ENCODE measurements around the gene SALL2.
"Not testable (repeated sequence)": the region's sequence is repeated elsewhere in the genome, so short reads cannot be mapped to it uniquely, and the experiment has no call there.

Gene SALL2
- 0.39 to 4.6 reads per million in 2 experiments for total RNA-seq

DNA sequence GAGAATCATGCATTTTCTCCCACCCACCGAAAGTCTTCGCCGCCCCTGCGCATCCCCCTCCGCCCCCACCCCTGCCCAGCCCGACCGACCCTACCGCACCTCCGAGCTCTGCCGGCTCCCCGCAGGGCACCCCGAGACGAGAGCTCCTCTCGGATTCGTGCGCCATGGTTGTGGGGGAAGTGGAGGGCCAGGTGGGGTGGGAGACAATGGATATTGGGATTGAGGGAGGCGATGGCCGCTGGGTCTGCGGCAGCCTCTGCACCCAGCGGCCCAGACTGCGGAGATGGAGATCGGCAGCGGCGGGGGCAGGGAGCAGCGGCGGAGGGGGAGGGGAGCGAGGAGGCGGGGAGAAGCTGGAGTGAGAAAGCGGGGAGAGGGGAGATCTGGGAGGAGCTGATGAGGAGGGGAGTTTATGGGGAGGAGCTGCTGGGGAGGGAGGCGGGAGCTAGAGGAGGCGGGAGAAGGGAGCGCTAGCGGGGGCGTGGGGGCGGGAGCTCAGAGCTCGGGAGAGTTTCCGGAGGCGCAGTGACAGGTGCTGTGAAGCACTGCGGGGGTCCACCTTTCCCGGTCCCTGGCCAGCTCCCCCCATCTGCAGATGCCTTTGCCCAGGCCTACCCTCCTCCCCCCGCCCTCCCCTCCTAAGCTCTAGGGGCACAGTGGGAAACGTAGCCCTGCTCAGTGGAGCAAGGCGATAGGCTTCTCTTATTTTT, at the start of gene SALL2:
Gene SALL2, minus strand, starts transcription at position 385 of the 710 bp plus-strand sequence. Its CDS starts 219 bp downstream, at position 166.
- peak; percentile 55 for DNase-seq (ENCODE audit: low read depth)

DNA sequence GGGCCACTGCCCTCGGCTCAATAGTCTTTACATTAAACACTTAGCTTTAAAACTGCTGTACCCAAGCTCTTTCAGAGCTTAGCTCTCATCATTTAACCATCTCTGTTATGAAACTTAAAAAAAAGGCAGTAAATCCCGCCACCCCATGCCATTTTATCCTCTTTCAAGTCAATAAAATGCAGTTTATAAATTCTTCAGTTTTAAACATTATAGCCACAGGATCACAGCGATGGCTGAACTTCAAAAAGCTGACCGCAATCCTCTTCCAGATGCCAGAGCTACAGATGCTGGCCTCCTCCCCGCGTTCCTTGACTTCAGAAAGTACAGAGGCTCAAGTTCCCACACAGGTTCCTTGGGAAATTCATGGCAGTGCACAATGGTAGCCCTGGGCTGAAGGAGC, 49.5 kb upstream of the SALL2 start:
- DNase-seq (ENCODE audit: low read depth): no peak

DNA sequence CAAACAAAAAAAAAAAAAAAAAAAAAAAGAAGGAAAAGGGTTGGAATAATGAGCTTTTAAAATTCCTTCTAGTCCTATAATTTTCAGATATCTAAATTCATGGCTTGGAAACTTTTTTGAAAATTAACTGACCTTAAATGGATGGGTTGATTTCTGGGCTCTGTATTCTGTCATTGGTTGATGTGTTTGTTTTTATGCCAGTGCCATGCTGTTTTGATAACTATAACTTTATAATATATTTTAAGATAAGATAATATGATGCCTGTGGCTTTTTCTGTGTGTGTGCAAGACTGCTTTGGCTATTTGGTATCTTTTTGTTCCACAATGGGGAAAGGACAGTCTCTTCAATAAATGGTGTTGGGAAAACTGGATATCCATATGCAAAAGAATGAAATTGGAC, 46.5 kb upstream of the SALL2 start:
- no peak for DNase-seq (ENCODE audit: low read depth)

- DNase-seq (ENCODE audit: low read depth): no peak
Measured at GRCh38 chr14:21558703-21559170, 32.6 kb upstream of the SALL2 start.

GRCh38 chr14:21557084-21557901, 31.1 kb upstream of the SALL2 start:
- peak; percentile 67 for DNase-seq (ENCODE audit: low read depth)

GRCh38 chr14:21556378-21557083, 30.4 kb upstream of the SALL2 start:
- no peak for DNase-seq (ENCODE audit: low read depth)

GRCh38 chr14:21553266-21553665, 27.1 kb upstream of the SALL2 start:
- no peak for DNase-seq (ENCODE audit: low read depth)

DNA sequence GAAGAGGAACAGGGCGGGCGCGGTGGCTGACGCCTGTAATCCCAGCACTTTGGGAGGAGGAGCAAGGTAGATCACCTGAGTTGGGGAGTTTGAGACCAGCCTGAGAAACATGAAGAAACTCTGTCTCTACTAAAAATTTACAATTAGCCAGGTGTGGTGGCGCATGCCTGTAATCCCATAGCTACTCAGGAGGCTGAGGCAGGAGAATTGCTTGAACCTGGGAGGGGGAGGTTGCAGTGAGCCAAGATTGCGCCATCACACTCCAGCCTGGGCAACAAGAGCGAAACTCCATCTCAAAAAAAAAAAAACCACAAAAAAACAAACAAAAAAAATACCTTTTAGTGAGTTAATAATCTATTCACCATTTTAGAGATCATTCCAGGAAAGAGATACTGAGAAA, 18.4 kb upstream of the SALL2 start:
- not testable (repeated sequence) for DNase-seq (ENCODE audit: low read depth)

- DNase-seq (ENCODE audit: low read depth): no peak
Measured at GRCh38 chr14:21543963-21544362, 17.8 kb upstream of the SALL2 start.

DNA sequence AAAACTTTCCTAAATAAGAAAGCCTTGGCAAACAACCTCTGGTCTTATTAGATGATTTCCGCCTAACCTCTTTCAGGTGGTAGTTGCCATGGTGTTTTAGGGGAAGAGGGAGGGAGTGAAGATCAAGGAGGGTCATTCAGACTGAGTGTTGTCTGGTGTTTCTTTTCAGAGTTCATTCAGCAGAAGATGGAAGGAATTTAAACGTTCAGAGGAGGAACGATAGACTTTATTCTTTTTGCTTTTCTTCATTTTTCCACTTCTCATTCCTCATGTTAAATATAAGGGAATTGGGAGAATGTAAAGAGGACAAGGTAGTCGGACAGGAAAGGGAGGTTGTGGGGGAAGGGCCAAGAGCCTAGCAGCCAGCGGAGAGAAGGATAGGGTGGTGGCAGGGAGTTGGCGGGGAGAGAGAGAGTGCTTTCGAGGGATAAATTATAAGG, 17.4 kb upstream of the SALL2 start:
- no peak for DNase-seq (ENCODE audit: low read depth)

GRCh38 chr14:21541413-21542074, 15.4 kb upstream of the SALL2 start:
- DNase-seq (ENCODE audit: low read depth): no peak

- DNase-seq (ENCODE audit: low read depth): no peak
Measured at GRCh38 chr14:21539189-21539940, 13.2 kb upstream of the SALL2 start.

DNA sequence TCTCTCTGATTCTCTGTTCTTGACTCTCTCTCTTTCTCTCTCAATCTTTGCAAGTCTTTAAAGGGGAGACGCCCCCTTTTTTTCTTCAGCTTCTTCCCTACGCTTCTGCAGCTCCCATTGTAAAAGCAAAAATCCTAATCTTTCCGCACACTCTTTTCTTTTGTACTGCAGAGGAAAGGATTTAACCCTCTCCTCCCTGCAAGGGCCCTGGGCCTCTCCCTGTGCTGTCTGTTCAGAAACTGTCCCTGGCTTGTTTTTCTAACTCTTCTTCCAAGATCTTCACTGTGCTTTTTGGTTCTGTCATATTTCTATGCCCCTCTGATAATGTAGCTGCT, 10.9 kb upstream of the SALL2 start:
- DNase-seq (ENCODE audit: low read depth): no peak

DNA sequence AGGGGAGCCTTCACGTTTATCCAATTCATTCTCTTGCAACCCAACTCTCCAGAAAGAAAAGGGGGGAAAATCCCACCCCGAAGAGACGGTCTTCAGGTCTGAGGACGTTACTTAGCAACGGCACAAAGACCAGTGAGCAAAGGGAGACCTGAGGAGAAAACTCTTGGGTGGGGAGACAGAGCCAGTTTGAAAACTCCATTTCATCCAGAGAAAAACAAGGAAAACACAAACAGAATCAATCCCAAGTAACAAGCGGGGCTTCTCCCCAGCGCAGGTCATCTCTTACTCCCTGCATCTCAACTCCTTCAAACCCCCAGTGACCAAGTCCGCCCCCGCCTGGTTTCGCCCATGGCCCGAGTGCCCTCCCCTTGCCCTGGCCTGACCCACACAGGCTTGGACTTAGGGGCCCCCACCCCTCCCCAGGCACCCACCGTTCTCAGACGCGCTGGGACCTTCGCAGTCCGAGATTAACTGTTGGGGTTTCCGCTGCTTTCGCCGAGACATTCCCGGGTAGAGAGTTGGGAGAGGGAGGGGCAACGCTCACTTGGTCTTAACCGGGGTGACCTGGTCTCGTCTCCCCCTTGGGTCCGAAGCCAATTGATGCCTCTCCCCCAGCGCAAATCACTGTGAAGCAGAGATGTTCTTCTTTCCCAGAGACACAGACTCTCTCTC, 10.4 kb upstream of the SALL2 start:
- DNase-seq (ENCODE audit: low read depth): no peak

DNA sequence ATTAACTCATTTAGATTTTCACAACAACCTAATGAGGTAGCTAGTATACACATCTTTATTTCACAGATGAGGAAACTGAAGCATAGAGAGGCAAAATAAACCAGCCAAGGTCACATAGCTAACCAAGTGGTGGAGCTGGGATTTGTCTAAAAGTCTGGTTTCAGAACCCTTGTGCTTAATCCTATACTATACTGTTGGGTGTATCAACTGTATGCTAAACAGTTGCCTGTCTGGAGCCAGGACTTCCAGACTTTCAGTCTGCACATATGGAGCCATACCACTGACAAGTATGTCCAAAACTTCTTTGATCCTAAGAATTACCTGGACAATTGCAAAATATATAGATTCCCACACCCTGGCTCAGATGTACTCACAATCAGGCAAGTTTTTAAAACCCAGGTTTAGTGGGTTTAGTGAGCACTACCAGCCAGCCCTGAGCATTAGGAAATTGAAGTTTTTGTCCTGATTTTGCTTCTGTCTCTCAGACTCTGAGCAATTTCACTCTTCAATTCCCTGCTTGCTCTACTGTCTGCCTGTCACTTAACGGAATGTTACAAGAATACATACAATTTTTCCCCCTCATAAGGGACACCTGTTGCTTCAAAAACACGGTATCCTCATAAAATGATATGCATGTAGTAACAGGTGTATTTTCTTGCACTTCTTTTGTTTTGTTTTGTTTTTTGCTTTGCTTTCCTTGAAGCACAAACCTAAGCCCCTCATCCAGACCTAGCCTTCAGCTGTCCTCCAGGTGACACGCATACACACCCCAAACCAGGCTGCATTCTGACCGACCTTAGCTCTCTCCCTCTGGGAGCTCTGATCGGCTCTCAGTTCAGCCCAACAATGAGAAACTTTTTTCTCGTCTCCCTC, 9.6 kb upstream of the SALL2 start:
- DNase-seq (ENCODE audit: low read depth): no peak

DNA sequence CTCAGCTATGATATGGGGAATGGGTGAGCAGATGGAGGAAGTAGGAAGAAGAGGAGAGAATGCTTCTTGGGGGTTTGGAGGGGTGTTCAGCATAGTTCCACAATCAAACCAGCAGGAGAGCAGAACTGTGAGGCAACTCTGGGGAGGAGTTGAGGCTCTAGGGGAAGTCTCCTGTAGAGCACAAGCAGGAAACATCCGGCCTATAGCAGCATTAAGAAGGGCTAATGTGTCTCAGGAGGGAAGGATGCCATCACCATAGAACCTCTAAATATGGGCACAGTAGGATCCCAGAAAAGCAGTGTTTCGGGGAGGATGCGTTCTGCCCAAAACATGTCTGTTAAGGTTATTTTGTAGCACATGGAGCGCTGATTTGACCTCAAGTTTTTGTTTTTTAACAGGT, 8.4 kb upstream of the SALL2 start:
- no peak for DNase-seq (ENCODE audit: low read depth)

GRCh38 chr14:21533294-21533693, 7.1 kb upstream of the SALL2 start:
- DNase-seq (ENCODE audit: low read depth): no peak

DNA sequence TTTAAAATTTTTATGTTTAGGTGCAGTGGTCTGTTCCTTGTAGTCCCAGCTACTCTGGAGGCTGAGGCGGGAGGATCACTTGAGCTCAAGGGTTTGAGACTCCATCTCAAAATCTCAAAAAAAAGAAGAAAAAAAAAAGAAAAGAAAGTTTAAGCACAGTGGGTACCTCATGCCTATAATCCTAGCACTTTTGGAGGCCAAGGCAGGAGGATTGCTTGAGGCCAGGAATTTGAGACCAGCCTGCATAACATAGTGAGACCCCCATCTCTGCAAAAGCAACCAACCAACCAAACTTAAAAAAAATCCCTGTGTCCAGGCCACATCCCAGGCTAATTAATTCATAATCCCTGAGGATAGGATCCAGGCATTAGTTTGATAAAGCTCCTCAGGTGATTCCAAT, 3.4 kb upstream of the SALL2 start:
- DNase-seq (ENCODE audit: low read depth): no peak
